ENCODE measurements around the gene CCDC201.

CCDC201 gene

DNA sequence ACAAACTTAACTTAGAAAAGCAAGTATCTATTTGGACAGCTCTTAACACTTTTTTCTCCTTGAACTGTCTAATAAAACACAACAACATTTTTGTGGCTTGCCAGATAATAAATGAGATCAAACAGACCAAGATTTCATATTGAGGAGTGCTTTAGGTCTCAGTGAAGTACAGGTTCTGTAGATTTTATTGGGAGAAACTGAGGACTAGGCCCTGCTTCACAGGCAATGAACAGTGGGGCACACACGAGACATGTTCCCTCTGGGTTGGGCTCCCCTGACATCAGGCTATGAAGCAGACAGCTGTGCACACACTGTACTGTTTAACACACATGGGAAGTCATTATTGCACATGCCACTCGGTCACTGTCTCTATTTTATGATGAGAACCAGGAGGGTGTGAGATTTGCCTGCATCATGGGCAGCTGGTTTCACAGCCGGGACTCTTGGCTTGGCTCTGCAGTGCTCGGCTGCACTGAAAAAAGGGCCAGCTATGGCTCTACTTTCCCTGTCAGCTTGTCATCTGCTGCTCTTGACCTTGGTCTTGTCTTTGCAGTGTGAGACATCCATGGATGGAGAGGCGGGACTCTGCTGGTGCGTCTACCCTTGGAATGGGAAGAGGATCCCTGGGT, 19.6 kb upstream of the CCDC201 start:
- no peak for DNase-seq

GRCh38 chr7:45891462-45892402, 18.9 kb upstream of the CCDC201 start:
- DNase-seq: no peak

GRCh38 chr7:45890902-45891461, 18.1 kb upstream of the CCDC201 start:
- DNase-seq: peak in 1 of 2 donors; percentile 59

DNA sequence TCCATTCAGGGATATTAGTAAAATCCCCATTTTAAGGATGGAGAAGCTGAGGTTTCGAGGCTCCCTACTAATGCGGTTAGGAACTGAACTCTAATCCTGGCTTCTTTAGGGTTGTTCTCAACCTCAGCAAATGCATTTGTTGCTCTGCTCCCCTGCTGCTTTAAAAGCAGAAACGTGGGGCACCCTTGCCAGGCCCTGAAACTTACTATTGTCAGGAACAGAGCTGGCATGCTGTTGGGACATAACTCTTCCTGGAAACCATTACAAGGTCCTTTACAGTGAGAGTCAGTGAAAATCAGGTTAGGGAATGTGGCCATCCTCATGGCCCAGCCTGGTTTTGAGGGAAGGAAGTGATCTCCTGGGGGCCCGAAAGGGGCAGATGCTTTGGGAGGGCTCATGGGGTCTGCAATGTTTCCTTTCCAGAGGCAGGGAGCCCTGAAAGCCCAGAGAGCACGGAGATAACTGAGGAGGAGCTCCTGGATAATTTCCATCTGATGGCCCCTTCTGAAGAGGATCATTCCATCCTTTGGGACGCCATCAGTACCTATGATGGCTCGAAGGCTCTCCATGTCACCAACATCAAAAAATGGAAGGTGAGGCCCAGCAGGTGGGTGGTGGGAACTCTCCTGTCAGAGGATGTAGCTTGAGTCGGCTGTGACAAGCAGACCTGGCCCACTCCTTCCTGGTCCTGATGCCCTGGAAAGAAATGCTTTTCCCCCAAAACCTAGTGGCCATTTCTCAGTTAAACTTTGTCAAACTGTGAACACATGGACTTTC, 17.4 kb upstream of the CCDC201 start:
- no peak for DNase-seq

- DNase-seq: no peak
Observed at GRCh38 chr7:45889367-45890067, 16.6 kb upstream of the CCDC201 start.

GRCh38 chr7:45888993-45889366, 16.1 kb upstream of the CCDC201 start:
- no peak for DNase-seq

GRCh38 chr7:45888185-45888992, 15.5 kb upstream of the CCDC201 start, which contains the start of gene IGFBP1:
TSS of gene IGFBP1 (plus strand) at chr7:45888488. CDS start at chr7:45888653, 165 bp downstream.
- no peak for DNase-seq

DNA sequence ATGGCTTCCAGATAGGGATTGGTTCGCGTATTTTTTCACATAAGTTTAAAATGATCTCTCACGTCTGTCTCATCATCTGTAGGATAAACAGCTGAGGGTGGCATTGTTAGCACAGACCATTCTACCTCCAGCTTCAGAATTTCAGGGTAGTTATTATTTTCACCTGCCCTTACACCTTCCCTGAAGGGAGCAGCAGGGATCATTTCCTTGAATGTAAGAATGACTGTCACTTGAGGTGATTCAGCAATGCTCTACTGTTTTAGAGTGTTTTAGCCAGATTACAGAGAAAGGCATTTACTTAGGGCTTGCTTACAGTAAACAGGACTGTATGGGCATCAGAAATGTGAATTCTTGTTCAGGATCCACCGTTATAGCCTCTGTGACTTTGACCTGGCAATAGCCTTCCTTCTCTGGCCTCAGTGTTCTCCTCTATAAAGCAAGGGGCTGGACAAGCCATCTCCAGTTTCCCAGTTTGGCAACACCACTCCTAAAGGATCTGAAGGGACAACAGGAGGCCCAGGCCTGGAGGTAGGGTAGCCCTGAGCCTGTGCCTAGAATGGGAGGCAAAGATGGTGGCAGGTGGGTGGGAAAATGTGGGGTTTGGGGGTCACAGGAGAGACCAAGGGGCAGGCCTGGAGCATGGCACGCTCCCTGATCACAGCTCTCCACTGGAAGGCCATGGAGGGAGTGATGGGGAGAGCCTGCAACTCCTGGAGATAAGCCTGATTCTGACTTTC, 14.2 kb upstream of the CCDC201 start:
- DNase-seq: no peak

- DNase-seq: no peak
Observed at GRCh38 chr7:45885264-45885882, 12.5 kb upstream of the CCDC201 start.

GRCh38 chr7:45884136-45884535, 11.3 kb upstream of the CCDC201 start:
- DNase-seq: no peak

- DNase-seq: no peak
Observed at GRCh38 chr7:45882465-45882810, 9.6 kb upstream of the CCDC201 start.

GRCh38 chr7:45881759-45882464, 9.0 kb upstream of the CCDC201 start:
- no peak for DNase-seq

DNA sequence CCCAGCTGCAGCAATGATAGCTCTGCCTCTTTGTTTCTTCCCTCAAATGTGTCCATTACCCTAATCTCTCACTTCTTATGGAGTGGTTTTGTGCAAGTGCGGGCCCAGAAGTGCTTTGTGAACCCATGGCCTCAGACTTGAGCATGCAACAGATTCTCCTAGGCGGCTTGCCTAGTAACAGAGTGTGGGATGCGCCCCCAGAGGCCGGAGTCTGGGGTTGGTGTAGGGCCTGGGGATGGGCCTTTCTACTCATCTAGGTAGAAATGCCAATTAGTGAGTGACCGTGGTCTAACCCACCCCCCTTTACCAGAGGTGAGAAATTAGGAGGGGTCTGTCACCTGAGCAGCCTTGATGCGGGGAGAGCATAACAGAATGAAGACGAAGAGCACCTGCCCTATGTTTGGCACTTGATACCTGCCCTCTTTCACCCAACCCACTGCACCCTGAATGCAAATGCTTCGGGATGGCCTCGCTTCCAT, 8.4 kb upstream of the CCDC201 start:
- DNase-seq: no peak

- no peak for DNase-seq
Observed at GRCh38 chr7:45880433-45880860, 7.6 kb upstream of the CCDC201 start.

GRCh38 chr7:45878457-45879144, 5.7 kb upstream of the CCDC201 start:
- DNase-seq: no peak

GRCh38 chr7:45876519-45876918, 3.6 kb upstream of the CCDC201 start:
- no peak for DNase-seq

GRCh38 chr7:45874408-45875131, 1.7 kb upstream of the CCDC201 start:
- no peak for DNase-seq

- DNase-seq: no peak
Observed at GRCh38 chr7:45873355-45873754, 473 bp upstream of the CCDC201 start.
